ENCODE measurements around the gene TRAF3.

DNA sequence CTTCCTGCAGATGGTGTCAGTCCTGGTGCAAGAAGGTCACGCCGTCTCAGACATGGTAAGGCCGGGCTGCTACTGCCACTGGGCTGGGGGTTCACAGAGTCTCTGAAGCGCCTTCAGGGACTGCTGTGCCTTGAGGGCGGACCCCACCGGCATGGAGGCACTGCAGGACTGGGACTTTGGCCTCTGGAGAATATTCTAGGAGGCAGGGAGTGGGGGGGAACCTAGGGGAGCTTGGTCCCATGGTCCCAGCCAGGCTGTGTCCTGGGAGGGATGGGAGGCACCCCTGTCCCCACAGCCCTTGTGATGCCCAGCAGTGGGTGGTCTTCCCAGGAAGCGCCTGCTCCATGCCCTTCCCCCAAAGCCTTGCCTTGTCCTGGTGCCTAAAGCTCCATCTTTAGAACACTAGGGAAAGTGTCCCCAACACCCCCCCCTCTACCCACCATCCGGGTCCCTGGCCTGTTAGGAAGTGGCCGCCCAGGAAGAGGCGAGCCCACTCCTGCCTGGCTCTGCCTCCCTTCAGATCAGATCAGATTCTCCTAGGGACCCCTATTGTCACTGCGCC lies 146.8 kb downstream of the TRAF3 start:
- TF ChIP-seq YY1 (IDR thresholded peaks at IDR 0.05; ENCODE audit: insufficient read depth, insufficient read length) (no peak), ZNF274 (IDR thresholded peaks at IDR 0.05; ENCODE audit: low read depth, low read length) (no peak)

Data from NT2/D1 (cell line).